Measurements from ENCODE around the gene RPL27A.

GRCh38 chr11:8724682-8725081 is 42.1 kb downstream of the RPL27A start:
- TF ChIP-seq POLR2A (IDR thresholded peaks at IDR 0.05; ENCODE audit: low read depth, low read length) (no peak), POLR2AphosphoS5 (IDR thresholded peaks at IDR 0.05; ENCODE audit: low read depth, low read length) (no peak)
